Fibroblast of the conjunctiva (primary cell): ENCODE data around the gene C1orf216.
"Not testable (repeated sequence)": the region's sequence is repeated elsewhere in the genome, so short reads cannot be mapped to it uniquely, and the experiment has no call there.

ENCODE experiments used
- DNase-seq: peaks from one replicate; pipeline ENCODE4 v3.0.0-alpha.2; 2010; ENCODE audit warnings: low read depth

C1orf216 gene

GRCh38 chr1:35706846-35707600 is 11.7 kb downstream of the C1orf216 start:
- no peak for DNase-seq

- no peak for DNase-seq
Measured at GRCh38 chr1:35702508-35702907, 16.2 kb downstream of the C1orf216 start.

GRCh38 chr1:35699152-35699551 is 19.5 kb downstream of the C1orf216 start:
- DNase-seq, result not testable (repeated sequence)

GRCh38 chr1:35692317-35692716 is 26.4 kb downstream of the C1orf216 start:
- no peak for DNase-seq

- DNase-seq, result no peak
Measured at GRCh38 chr1:35691571-35692220, 27.0 kb downstream of the C1orf216 start.

GRCh38 chr1:35691080-35691479 is 27.6 kb downstream of the C1orf216 start:
- DNase-seq, result no peak

GRCh38 chr1:35690103-35690502 is 28.6 kb downstream of the C1orf216 start:
- not testable (repeated sequence) for DNase-seq

- DNase-seq, result no peak
Measured at GRCh38 chr1:35688161-35688560, 30.5 kb downstream of the C1orf216 start.

GRCh38 chr1:35683012-35683411 is 35.7 kb downstream of the C1orf216 start:
- no peak for DNase-seq

GRCh38 chr1:35680271-35680670 is 38.4 kb downstream of the C1orf216 start:
- DNase-seq, result no peak

GRCh38 chr1:35675773-35676172 is 42.9 kb downstream of the C1orf216 start:
- DNase-seq, result no peak

- DNase-seq, result no peak
Measured at GRCh38 chr1:35674111-35674510, 44.6 kb downstream of the C1orf216 start.

GRCh38 chr1:35672116-35672515 is 46.6 kb downstream of the C1orf216 start:
- no peak for DNase-seq

GRCh38 chr1:35668506-35668905 is 50.2 kb downstream of the C1orf216 start:
- no peak for DNase-seq

- DNase-seq, result no peak
Measured at GRCh38 chr1:35666916-35667315, 51.8 kb downstream of the C1orf216 start.

- no peak for DNase-seq
Measured at GRCh38 chr1:35666216-35666615, 52.5 kb downstream of the C1orf216 start.
